Transverse colon (tissue), 4 donors: ENCODE measurements around the gene RASSF4. TPM values are rescaled to one million over a fixed set of nuclear protein-coding genes. Genes with fewer than 3 reads are reported as not detected.

Experiments used
- DNase-seq: peaks from one replicate; pipeline ENCODE4 v3.0.0-alpha.2; 2019
- H3K27ac ChIP-seq, 4 donors: fragments of 200-600 bp; sonication (generic); 2 replicates each; pipeline ENCODE4 v1.5.1; 2016 to 2018; ENCODE audit warnings: inconsistent platforms in 4 of 4
- H3K27me3 ChIP-seq: fragments of 200-600 bp; sonication (generic); 2 replicates; pipeline ENCODE4 v1.5.1; 2017; ENCODE audit warnings: inconsistent platforms
- H3K36me3 ChIP-seq, 4 donors: fragments of 200-600 bp; sonication (generic); 2 replicates each; pipeline ENCODE4 v1.5.1; 2017 to 2019; ENCODE audit warnings: inconsistent platforms in 4 of 4
- H3K4me1 ChIP-seq, 4 donors: fragments of 200-600 bp; sonication (generic); 2 replicates each; pipeline ENCODE4 v1.5.1; 2017 to 2020; ENCODE audit warnings: inconsistent platforms in 4 of 4
- H3K4me3 ChIP-seq, 4 donors: fragments of 200-600 bp; sonication (generic); 1 replicate in 1 of 4; 2 replicates in 3 of 4; pipeline versions ENCODE4 v1.5.1 to v1.6.1; 2017 to 2019; ENCODE audit warnings: inconsistent platforms in 4 of 4
- H3K9me3 ChIP-seq, 2 donors: fragments of 200-600 bp; sonication (generic); 2 replicates each; pipeline ENCODE4 v1.5.1; 2017 to 2019; ENCODE audit warnings: inconsistent platforms in 2 of 2
- EP300 ChIP-seq: sonication (generic); formaldehyde crosslinking; IDR thresholded peaks from one replicate; pipeline ENCODE4 v1.6.1; 2017; ENCODE audit warnings: antibody characterized with exemption, low read depth
- POLR2A ChIP-seq: fragments of 450-650 bp; IDR thresholded peaks from one replicate; pipeline ENCODE4 v1.6.1; 2016; ENCODE audit warnings: antibody characterized with exemption, mild to moderate bottlenecking, moderate library complexity
- POLR2AphosphoS5 ChIP-seq, 3 donors: sonication (generic); formaldehyde crosslinking; IDR thresholded peaks; one replicate each; pipeline ENCODE4 v1.6.1; 2016; ENCODE audit warnings: antibody characterized with exemption in 3 of 3
- WGBS, 2 donors: methylation state at CpG; one replicate each; pipeline ENCODE4 v1.1.5; 2018; ENCODE audit warnings: low coverage in 1 of 2; 5-methylcytosine and 5-hydroxymethylcytosine counted together
- in situ Hi-C, 4 donors: fragments of 200-750 bp; cut with MboI; loops; one replicate each; pipeline versions ENCODE4 v1.15.0 to v1.15.1; 2017; ENCODE audit warnings: low sequenced_read_pairs in 3 of 4, low pct_ligation_motif_present in 1 of 4, low pct_unique_long_range_greater_than_20kb in 1 of 4
- intact Hi-C: fragments of 100-400 bp; cut with DNase I; formaldehyde crosslinking; loops from one replicate; pipeline ENCODE4 v1.15.1; 2023; ENCODE audit warnings: low total_unique reads
- total RNA-seq, 4 donors: library from RNA; depleted of rRNA; stranded (reverse); fragments of >200 nt; gene quantifications; one replicate each; pipeline ENCODE4 v1.1.0, GENCODE V29; 2016
- TF ChIP-seq, protein P1 (sequence below), 5 experiments: fragments of 200-600 bp in 3 of 5; fragments of 450-650 bp in 2 of 5; sonication (generic) in 3 of 5; IDR thresholded peaks; 1 replicate in 2 of 5; 2 replicates in 3 of 5; pipeline ENCODE4 v1.5.1; 2016 to 2017; ENCODE audit warnings: antibody characterized with exemption in 5 of 5, inconsistent platforms in 3 of 5, mild to moderate bottlenecking in 2 of 5, moderate library complexity in 1 of 5

Gene RASSF4
- total RNA-seq, 4 donors from 2014 or later: 26.8 to 37.8 (median 27.5) TPM

DNA sequence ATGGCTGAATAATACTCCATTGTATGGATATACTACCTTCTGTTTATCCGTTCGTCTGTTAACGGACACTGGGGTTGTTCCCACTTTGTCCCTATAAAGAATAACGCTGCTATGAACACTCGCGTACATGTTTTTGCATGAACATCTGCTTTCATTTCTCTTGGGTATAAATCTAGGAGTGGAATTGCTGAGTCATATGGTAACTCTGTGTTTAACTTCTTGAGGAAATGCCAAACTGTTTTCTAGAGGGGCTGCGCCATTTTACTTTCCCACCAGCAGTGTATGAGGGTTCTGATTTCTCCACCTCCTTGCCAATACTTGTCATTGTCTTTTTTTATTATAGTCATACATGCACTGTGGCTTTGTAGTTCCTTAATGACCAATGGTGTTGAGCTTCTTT is 20.6 kb upstream of the RASSF4 start:
- in situ Hi-C loops (no loop called here), intact Hi-C loops (no loop called here)
- Histone ChIP-seq H3K9me3 (peaks cover under 1 to 2% of the 10 kb centered on the region in 2 donors), H3K4me3 (no peak overlapping the region), H3K27ac (no peak overlapping the region), H3K4me1 (peaks cover 0 to 12% (median 4%) of the 10 kb centered on the region in 4 donors), H3K27me3 (no peaks in the 10 kb centered on the region), H3K36me3 (no peaks in the 10 kb centered on the region)
- no peak for DNase-seq
- no peak for TF ChIP-seq POLR2AphosphoS5 (IDR thresholded peaks at IDR 0.05)
- TF ChIP-seq POLR2A: no peak
- TF ChIP-seq EP300: no peak
- TF ChIP-seq, protein P1, sequence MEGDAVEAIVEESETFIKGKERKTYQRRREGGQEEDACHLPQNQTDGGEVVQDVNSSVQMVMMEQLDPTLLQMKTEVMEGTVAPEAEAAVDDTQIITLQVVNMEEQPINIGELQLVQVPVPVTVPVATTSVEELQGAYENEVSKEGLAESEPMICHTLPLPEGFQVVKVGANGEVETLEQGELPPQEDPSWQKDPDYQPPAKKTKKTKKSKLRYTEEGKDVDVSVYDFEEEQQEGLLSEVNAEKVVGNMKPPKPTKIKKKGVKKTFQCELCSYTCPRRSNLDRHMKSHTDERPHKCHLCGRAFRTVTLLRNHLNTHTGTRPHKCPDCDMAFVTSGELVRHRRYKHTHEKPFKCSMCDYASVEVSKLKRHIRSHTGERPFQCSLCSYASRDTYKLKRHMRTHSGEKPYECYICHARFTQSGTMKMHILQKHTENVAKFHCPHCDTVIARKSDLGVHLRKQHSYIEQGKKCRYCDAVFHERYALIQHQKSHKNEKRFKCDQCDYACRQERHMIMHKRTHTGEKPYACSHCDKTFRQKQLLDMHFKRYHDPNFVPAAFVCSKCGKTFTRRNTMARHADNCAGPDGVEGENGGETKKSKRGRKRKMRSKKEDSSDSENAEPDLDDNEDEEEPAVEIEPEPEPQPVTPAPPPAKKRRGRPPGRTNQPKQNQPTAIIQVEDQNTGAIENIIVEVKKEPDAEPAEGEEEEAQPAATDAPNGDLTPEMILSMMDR (IDR thresholded peaks at IDR 0.05): no peak
- WGBS, 2 donors: 91 to 93% methylated on average over 6 to 7 of the region's 7 CpGs

GRCh38 chr10:44939691-44940401 is 19.8 kb upstream of the RASSF4 start:
- no peak overlapping the region for H3K4me3 ChIP-seq
- in situ Hi-C loops: no loop called here
- TF ChIP-seq POLR2AphosphoS5 (IDR thresholded peaks at IDR 0.05) (no peak), EP300 (no peak), POLR2A (no peak)
- TF ChIP-seq, protein P1 (IDR thresholded peaks at IDR 0.05): no peak
- no peak overlapping the region for H3K27ac ChIP-seq
- no peaks in the 10 kb centered on the region for H3K27me3 ChIP-seq
- H3K4me1 ChIP-seq: peaks cover 0 to 12% (median 4%) of the 10 kb centered on the region in 4 donors
- peaks cover 8 to 9% of the 10 kb centered on the region in 2 donors for H3K9me3 ChIP-seq
- WGBS, 2 donors: 83 to 85% methylated on average over 4 to 7 of the region's 7 CpGs
- no peaks in the 10 kb centered on the region for H3K36me3 ChIP-seq
- DNase-seq: no peak
- intact Hi-C loops: no loop called here

- TF ChIP-seq EP300 (no peak), POLR2AphosphoS5 (IDR thresholded peaks at IDR 0.05) (no peak), POLR2A (no peak)
- TF ChIP-seq, protein P1 (IDR thresholded peaks at IDR 0.05): no peak
- Histone ChIP-seq H3K36me3 (no peaks in the 10 kb centered on the region), H3K27ac (no peak overlapping the region), H3K4me1 (no peaks in the 10 kb centered on the region), H3K9me3 (peaks cover 8 to 11% of the 10 kb centered on the region in 2 donors), H3K27me3 (no peaks in the 10 kb centered on the region), H3K4me3 (no peak overlapping the region)
- no peak for DNase-seq
- 55 to 85% methylated on average over 1 of the region's 1 CpG for WGBS, 2 donors
- in situ Hi-C loops: no loop called here
- intact Hi-C loops: no loop called here
These were observed 15.2 kb upstream of the RASSF4 start for GRCh38 chr10:44944354-44944753.

- intact Hi-C loops (no loop called here), in situ Hi-C loops (no loop called here)
- WGBS, 2 donors: 55% methylated on average over 2 of the region's 2 CpGs; no CpG with 5 or more reads in 1 of the 2 donors
- Histone ChIP-seq H3K9me3 (peaks cover 8 to 11% of the 10 kb centered on the region in 2 donors), H3K4me1 (peaks cover 0 to 4% (median 0%) of the 10 kb centered on the region in 4 donors), H3K27ac (no peak overlapping the region), H3K36me3 (no peaks in the 10 kb centered on the region), H3K27me3 (no peaks in the 10 kb centered on the region), H3K4me3 (no peak overlapping the region)
- no peak for TF ChIP-seq POLR2A
- TF ChIP-seq POLR2AphosphoS5 (IDR thresholded peaks at IDR 0.05): no peak
- TF ChIP-seq, protein P1 (IDR thresholded peaks at IDR 0.05): no peak
- TF ChIP-seq EP300: no peak
- no peak for DNase-seq
These were observed 13.4 kb upstream of the RASSF4 start for GRCh38 chr10:44946205-44946604.
